NCI-H2196 (cell line): ENCODE data around the gene PLXDC2.
A peak's percentile ranks its signal among the peaks of the same experiment; 100 is the strongest.

Source experiments
- DNase-seq: peaks from one replicate; lab custom pipeline; 2025; ENCODE audit not compliant: unreplicated experiment; lab: John Stamatoyannopoulos, UW

The PLXDC2 gene

GRCh38 chr10:19906108-19906791, 90.0 kb downstream of the PLXDC2 start:
- DNase-seq: no peak

GRCh38 chr10:19908991-19909696, 92.9 kb downstream of the PLXDC2 start:
- no peak for DNase-seq

- no peak for DNase-seq
Measured at GRCh38 chr10:19911886-19912285, 95.7 kb downstream of the PLXDC2 start.

- no peak for DNase-seq
Measured at GRCh38 chr10:19913987-19914386, 97.8 kb downstream of the PLXDC2 start.

- DNase-seq: no peak
Measured at GRCh38 chr10:19915125-19915524, 98.9 kb downstream of the PLXDC2 start.

- DNase-seq: no peak
Measured at GRCh38 chr10:19915816-19916215, 99.6 kb downstream of the PLXDC2 start.

- DNase-seq: no peak
Measured at GRCh38 chr10:19917751-19918478, 101.7 kb downstream of the PLXDC2 start.

GRCh38 chr10:19918794-19919193, 102.6 kb downstream of the PLXDC2 start:
- DNase-seq: no peak

GRCh38 chr10:19919671-19920070, 103.4 kb downstream of the PLXDC2 start:
- no peak for DNase-seq

- no peak for DNase-seq
Measured at GRCh38 chr10:19920075-19920726, 104.0 kb downstream of the PLXDC2 start.

GRCh38 chr10:19921300-19922140, 105.3 kb downstream of the PLXDC2 start:
- DNase-seq: no peak

GRCh38 chr10:19922236-19922963, 106.2 kb downstream of the PLXDC2 start:
- DNase-seq: no peak

- no peak for DNase-seq
Measured at GRCh38 chr10:19925064-19925463, 108.8 kb downstream of the PLXDC2 start.

- DNase-seq: no peak
Measured at GRCh38 chr10:19928936-19929335, 112.7 kb downstream of the PLXDC2 start.

GRCh38 chr10:19929506-19930140, 113.4 kb downstream of the PLXDC2 start:
- DNase-seq: no peak

GRCh38 chr10:19930936-19931893, 115.0 kb downstream of the PLXDC2 start:
- peak; percentile 9 for DNase-seq

GRCh38 chr10:19931894-19932590, 115.8 kb downstream of the PLXDC2 start:
- DNase-seq: no peak
